AG04450 (cell line): ENCODE measurements around the gene TRAF1. TPM values are rescaled to one million over a fixed set of nuclear protein-coding genes. Genes with fewer than 3 reads are reported as not detected.

Source experiments
- CTCF ChIA-PET: fragments of 300-600, 350-600 bp; formaldehyde crosslinking; extraction: SDS; loops from one replicate; lab custom pipeline; 2022; ENCODE audit warnings: antibody characterized with exemption, inconsistent platforms; lab: Charles Lee
- POLR2A ChIA-PET: fragments of 350-600 bp; formaldehyde crosslinking; extraction: SDS; loops from one replicate; lab custom pipeline; 2021; ENCODE audit warnings: antibody characterized with exemption, inconsistent platforms; lab: Yijun Ruan, JAX
- DNase-seq: peaks from one replicate; pipeline ENCODE4 v3.0.0-alpha.2; 2011; ENCODE audit warnings: low read depth, low spot score
- H3K27ac ChIP-seq: one replicate; pipeline ENCODE4 v1.5.1; 2012; ENCODE audit warnings: low read depth, low read length, control low read depth
- H3K27me3 ChIP-seq: one replicate; pipeline ENCODE4 v1.6.0; 2012; ENCODE audit warnings: low read length; ENCODE audit not compliant: control insufficient read depth, insufficient read depth
- H3K4me3 ChIP-seq: 2 replicates; pipeline ENCODE4 v1.5.1; 2011; ENCODE audit warnings: mild to moderate bottlenecking, low read depth, low read length, control low read depth
- H3K9me3 ChIP-seq: 2 replicates; pipeline ENCODE4 v1.5.1; 2012; ENCODE audit warnings: low read length; ENCODE audit not compliant: control insufficient read depth, insufficient read depth
- polyA plus RNA-seq: library from polyadenylated mRNA; depleted of rRNA; stranded (reverse); fragments of >200 nt; gene quantifications from 2 replicates; pipeline ENCODE4 v1.2.3, GENCODE V29; 2011
- TF ChIP-seq, protein P1 (sequence below): IDR thresholded peaks from 2 replicates; pipeline ENCODE4 v1.5.1; 2011; ENCODE audit warnings: low read depth, low read length, control low read depth, inconsistent platforms

Gene TRAF1
- polyA plus RNA-seq, 1 experiment: 3.7 TPM

DNA sequence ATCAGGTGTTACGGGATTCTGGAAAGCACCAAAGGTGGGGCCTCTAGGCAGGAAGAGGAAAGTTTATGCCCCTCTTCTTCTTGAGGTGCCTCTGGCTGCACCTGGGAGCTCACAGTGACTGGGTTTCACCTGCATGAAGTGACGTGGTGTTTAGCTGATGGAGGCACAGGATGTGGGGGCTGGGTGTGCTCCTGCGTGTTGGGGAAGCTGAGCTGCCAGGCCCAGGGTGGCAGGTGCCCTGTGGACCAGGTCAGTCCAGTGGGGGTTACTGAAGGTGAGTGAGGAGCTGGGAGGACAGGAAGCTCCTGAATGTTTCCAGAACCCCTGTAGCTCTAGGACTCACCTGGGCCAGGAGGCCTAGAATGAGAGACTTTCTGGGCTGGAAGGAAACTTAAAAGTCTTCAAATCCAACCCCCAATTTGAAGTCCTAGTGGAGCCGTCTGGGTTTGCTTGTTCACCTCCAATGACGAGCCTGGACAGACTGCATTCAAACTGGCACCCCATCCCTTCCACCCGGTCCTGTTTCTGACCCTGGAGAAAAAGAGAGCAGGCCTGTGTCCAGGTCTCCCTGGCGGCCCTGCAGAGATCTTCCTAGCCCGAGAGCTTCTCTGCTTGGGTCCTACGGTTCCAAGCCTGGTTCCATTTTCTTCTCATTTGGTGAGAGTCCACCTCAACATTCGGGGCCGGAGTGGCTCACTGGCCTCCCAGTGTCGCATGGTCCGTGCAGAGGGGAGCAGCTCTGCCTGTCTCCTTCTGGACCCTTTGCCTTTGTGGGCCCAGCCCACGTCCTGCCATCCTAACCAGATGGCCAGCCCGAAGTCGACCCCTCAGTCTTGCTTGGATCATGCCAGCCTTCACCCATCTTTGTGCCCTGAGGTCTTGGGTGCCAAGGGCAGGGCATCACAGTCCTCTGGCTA, 22.3 kb downstream of the TRAF1 start:
- Histone ChIP-seq H3K9me3 (no peaks in the 10 kb centered on the region), H3K27me3 (no peaks in the 10 kb centered on the region), H3K27ac (no peak overlapping the region), H3K4me3 (no peak overlapping the region)
- ChIA-PET POLR2A (no interaction called here), CTCF (no interaction called here)
- TF ChIP-seq, protein P1, sequence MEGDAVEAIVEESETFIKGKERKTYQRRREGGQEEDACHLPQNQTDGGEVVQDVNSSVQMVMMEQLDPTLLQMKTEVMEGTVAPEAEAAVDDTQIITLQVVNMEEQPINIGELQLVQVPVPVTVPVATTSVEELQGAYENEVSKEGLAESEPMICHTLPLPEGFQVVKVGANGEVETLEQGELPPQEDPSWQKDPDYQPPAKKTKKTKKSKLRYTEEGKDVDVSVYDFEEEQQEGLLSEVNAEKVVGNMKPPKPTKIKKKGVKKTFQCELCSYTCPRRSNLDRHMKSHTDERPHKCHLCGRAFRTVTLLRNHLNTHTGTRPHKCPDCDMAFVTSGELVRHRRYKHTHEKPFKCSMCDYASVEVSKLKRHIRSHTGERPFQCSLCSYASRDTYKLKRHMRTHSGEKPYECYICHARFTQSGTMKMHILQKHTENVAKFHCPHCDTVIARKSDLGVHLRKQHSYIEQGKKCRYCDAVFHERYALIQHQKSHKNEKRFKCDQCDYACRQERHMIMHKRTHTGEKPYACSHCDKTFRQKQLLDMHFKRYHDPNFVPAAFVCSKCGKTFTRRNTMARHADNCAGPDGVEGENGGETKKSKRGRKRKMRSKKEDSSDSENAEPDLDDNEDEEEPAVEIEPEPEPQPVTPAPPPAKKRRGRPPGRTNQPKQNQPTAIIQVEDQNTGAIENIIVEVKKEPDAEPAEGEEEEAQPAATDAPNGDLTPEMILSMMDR: no peak
- no peak for DNase-seq

DNA sequence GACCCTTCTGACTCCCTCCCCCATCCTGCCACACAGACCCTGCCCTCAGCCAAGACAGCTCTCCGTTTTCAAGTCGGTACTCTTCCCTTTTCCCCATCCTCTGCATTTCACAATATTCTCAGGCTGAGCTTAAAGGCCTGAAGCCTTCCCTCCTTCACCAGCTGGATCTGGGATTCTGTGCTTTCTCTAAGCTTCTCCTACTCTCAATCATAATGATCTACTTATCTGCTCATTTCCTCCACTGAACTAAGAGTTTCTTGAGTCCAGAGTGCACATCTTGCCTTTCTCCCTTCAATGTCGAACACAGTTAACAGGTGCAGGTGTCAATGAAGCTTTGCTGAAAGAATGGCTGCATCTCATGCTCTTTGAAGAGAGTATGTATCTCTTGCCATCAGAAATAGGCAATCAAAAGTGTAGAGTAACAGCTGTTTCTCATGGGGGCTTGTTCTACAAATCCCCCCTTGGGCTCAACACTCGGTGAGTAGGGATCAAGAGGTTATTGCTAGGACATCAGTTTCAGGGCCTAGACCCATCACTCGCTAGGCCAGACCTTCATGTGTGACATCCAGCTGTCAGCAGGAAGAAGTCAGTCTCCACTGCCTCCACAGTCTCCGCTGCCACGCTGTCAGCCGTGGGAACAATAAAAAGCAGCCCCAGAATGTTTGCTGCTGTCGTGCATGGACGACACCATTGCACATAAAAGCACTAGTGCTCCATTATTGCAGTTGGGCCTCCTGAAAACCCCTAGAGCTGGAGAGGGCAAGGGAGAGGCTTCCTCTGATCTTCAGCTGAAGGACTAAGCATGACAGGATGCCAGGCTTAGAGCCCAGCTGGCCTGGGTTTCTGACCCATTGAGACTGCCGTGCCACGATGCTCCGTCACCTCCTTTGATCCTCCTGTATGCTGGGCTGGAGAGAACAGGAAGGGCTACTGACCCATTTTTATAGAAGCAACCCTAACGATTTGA, 23.7 kb downstream of the TRAF1 start:
- POLR2A ChIA-PET: no interaction called here
- CTCF ChIA-PET: interaction anchor here (0.6 kb wide), 1 partner anchor 219 kb away, joined by 3 read pairs; no protein-coding TSS in a partner anchor
- no peak overlapping the region for H3K4me3 ChIP-seq

DNA sequence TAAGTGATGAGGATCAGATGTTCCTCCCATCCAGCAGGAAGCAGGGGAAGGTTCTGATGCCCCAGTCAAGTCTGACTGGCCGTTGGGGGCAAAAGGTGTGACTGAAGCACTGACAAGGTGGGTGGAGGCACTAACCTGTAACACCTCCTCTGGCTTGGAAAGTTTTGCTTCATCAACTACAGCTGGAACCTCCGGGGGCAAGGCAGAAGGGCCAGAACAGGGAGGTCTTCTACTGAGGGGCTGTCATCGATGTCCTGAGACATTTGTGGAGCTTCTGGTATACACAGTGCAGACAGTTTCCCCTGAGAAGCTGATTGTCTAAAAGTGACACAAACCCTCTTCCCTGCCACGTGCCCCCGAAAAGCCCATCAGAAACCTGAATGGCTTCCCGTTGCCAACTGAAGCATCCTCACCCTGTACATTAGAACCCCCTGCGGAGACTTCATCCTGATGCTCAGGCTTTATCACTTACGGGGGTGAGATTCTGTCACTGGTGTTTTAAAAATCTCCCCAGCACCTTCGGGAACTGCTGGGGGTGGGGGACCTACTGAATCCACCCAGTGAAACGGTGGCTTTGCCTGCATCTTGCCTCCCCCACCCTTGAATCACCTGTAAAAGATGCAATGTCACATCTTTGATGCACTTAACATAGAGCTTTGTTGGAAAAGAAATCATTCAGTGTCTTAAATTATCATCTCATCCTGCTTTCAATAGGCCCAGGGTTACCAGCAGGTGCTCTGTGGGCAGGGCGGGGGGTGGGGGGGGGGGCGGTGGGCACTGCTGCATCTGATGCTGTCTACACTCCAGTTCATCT, 24.6 kb downstream of the TRAF1 start:
- Histone ChIP-seq H3K27me3 (no peaks in the 10 kb centered on the region), H3K27ac (no peak overlapping the region), H3K9me3 (no peaks in the 10 kb centered on the region), H3K4me3 (no peak overlapping the region)
- CTCF ChIA-PET: no interaction called here
- POLR2A ChIA-PET: no interaction called here
- no peak for DNase-seq
- TF ChIP-seq, protein P1: no peak

More for the DNA sequence above, 23.7 kb downstream of the TRAF1 start:
- TF ChIP-seq, protein P1: no peak
- H3K27ac ChIP-seq: no peak overlapping the region
- no peak for DNase-seq
- no peaks in the 10 kb centered on the region for H3K9me3 ChIP-seq
- no peaks in the 10 kb centered on the region for H3K27me3 ChIP-seq

DNA sequence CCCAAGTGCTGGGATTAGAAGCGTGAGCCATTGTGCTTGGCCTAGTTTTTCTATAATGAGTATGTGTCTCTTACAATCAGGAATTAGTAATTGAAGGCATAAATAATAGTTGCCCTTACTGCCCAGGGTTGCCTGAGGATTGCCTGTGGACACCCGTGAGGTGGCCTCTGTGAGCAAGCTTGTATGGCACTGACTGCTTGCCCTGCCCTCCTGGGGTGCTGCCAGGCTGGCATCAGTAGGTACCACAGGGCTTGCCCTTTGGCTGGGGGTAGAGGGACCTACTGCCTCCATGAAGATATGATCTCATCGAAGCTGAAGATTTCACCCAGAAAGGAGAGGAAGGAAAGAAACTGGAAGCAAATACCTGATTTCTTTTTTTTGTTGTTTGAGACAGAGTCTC, 25.8 kb downstream of the TRAF1 start:
- no peak overlapping the region for H3K27ac ChIP-seq
- POLR2A ChIA-PET: no interaction called here
- H3K27me3 ChIP-seq: no peaks in the 10 kb centered on the region
- CTCF ChIA-PET: interaction anchor here (0.6 kb wide), 1 partner anchor 69 kb away, joined by 3 read pairs; no protein-coding TSS in a partner anchor
- H3K4me3 ChIP-seq: no peak overlapping the region
- no peaks in the 10 kb centered on the region for H3K9me3 ChIP-seq
- TF ChIP-seq, protein P1: no peak
- DNase-seq: no peak
